ENCODE data around the gene GNB5.

GRCh38 chr15:52232327-52232726 lies 41.1 kb upstream of the GNB5 start:
- TF ChIP-seq POLR2A (IDR thresholded peaks at IDR 0.05) (no peak), CTCF (IDR thresholded peaks at IDR 0.05) (no peak)
